Ovary (tissue), 3 donors: ENCODE data around the gene PARD3.

Experiments
- EP300 ChIP-seq: sonication (generic); formaldehyde crosslinking; IDR thresholded peaks from one replicate; pipeline ENCODE4 v1.6.1; 2017; ENCODE audit warnings: antibody characterized with exemption
- POLR2A ChIP-seq: fragments of 450-650 bp; IDR thresholded peaks from one replicate; pipeline ENCODE4 v1.6.1; 2017; ENCODE audit warnings: antibody characterized with exemption, mild to moderate bottlenecking, moderate library complexity
- TF ChIP-seq, protein P1 (sequence below), 3 donors: fragments of 450-650 bp in 2 of 3; fragments of 200-600 bp in 1 of 3; IDR thresholded peaks; one replicate each; pipeline versions ENCODE4 v1.5.1 to v1.8.0; 2016 to 2022; ENCODE audit warnings: antibody characterized with exemption in 3 of 3, mild to moderate bottlenecking in 1 of 3
- donor health status: DM: no; HTN: no; CAD: no.

DNA sequence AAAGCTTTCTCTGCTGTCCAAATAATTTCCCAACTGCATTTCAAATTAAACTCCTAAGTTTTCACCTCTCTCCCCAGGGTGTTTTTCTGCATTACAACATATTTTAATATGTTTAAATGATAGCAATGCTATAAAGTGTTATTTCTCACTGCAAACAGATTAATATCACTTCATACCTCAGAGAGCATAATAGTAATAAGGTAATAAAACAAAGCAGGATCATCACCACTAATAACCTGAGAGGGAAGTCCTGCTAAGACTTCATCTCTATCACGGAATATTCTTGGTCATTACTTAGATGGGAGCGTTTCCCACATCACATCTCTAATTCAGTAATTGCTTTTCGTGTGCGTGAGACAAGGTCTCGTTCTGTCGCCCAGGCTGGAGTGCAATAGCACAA lies 168.8 kb downstream of the PARD3 start:
- TF ChIP-seq, protein P1, sequence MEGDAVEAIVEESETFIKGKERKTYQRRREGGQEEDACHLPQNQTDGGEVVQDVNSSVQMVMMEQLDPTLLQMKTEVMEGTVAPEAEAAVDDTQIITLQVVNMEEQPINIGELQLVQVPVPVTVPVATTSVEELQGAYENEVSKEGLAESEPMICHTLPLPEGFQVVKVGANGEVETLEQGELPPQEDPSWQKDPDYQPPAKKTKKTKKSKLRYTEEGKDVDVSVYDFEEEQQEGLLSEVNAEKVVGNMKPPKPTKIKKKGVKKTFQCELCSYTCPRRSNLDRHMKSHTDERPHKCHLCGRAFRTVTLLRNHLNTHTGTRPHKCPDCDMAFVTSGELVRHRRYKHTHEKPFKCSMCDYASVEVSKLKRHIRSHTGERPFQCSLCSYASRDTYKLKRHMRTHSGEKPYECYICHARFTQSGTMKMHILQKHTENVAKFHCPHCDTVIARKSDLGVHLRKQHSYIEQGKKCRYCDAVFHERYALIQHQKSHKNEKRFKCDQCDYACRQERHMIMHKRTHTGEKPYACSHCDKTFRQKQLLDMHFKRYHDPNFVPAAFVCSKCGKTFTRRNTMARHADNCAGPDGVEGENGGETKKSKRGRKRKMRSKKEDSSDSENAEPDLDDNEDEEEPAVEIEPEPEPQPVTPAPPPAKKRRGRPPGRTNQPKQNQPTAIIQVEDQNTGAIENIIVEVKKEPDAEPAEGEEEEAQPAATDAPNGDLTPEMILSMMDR (IDR thresholded peaks at IDR 0.05), result no peak
- TF ChIP-seq POLR2A (no peak), EP300 (no peak)
